GM12891 (cell line): Measurements from ENCODE around the gene TIFAB.

Source experiments
- DNase-seq: peaks from one replicate; pipeline ENCODE4 v3.0.0; 2011; ENCODE audit warnings: low spot score; ENCODE audit not compliant: insufficient read length
- FAIRE-seq: peaks from 2 replicates; lab custom pipeline; 2011; peaks lifted over from hg19 to GRCh38; lab: Jason Lieb, UNC
- PAX5 ChIP-seq: IDR thresholded peaks from 2 replicates; pipeline ENCODE4 v1.6.1; 2011; ENCODE audit warnings: low read length, moderate library complexity, mild to moderate bottlenecking; ENCODE audit not compliant: insufficient read depth, severe bottlenecking
- POLR2A ChIP-seq: IDR thresholded peaks from 2 replicates; pipeline ENCODE4 v1.6.1; 2011; ENCODE audit warnings: low read depth, low read length, control low read depth
- POLR2AphosphoS5 ChIP-seq: IDR thresholded peaks from 2 replicates; pipeline ENCODE4 v1.6.1; 2011; ENCODE audit warnings: low read depth, low read length, control low read depth
- POU2F2 ChIP-seq: IDR thresholded peaks from 2 replicates; pipeline ENCODE4 v1.6.1; 2011; ENCODE audit warnings: low read depth, mild to moderate bottlenecking, control low read depth, low read length, moderate library complexity
- SPI1 ChIP-seq: IDR thresholded peaks from 2 replicates; pipeline ENCODE4 v1.6.1; 2011; ENCODE audit warnings: low read depth, low read length, control low read depth
- TAF1 ChIP-seq: IDR thresholded peaks from 2 replicates; pipeline ENCODE4 v1.6.1; 2011; ENCODE audit warnings: low read depth, low read length, control low read depth

The TIFAB gene

GRCh38 chr5:135471726-135472125, 19.6 kb upstream of the TIFAB start:
- no peak for FAIRE-seq
- no peak for TF ChIP-seq TAF1
- TF ChIP-seq POLR2AphosphoS5: no peak
- no peak for TF ChIP-seq SPI1
- TF ChIP-seq PAX5: no peak
- TF ChIP-seq POLR2A: no peak
- no peak for TF ChIP-seq POU2F2
- DNase-seq: no peak

- DNase-seq (no peak), FAIRE-seq (no peak)
- no peak for TF ChIP-seq POLR2AphosphoS5
- no peak for TF ChIP-seq POLR2A
- no peak for TF ChIP-seq TAF1
- no peak for TF ChIP-seq SPI1
- no peak for TF ChIP-seq PAX5
These were observed 17.8 kb upstream of the TIFAB start for GRCh38 chr5:135469911-135470310.

GRCh38 chr5:135468541-135468940, 16.4 kb upstream of the TIFAB start:
- no peak for DNase-seq

GRCh38 chr5:135467871-135468485, 15.8 kb upstream of the TIFAB start:
- DNase-seq (no peak), FAIRE-seq (no peak)
- TF ChIP-seq POLR2AphosphoS5 (no peak), TAF1 (no peak), SPI1 (no peak), POLR2A (no peak), POU2F2 (no peak), PAX5 (no peak)

More at GRCh38 chr5:135468541-135468940, 16.4 kb upstream of the TIFAB start:
- FAIRE-seq: no peak
- TF ChIP-seq TAF1 (no peak), SPI1 (no peak), POU2F2 (no peak), POLR2AphosphoS5 (no peak), PAX5 (no peak), POLR2A (no peak)

- FAIRE-seq (no peak), DNase-seq (no peak)
- no peak for TF ChIP-seq POLR2A
- TF ChIP-seq POU2F2: no peak
- no peak for TF ChIP-seq POLR2AphosphoS5
- no peak for TF ChIP-seq SPI1
- TF ChIP-seq TAF1: no peak
- no peak for TF ChIP-seq PAX5
These were observed 15.0 kb upstream of the TIFAB start for GRCh38 chr5:135467051-135467625.

GRCh38 chr5:135466178-135467050, 14.3 kb upstream of the TIFAB start:
- peak; percentile 88 for FAIRE-seq
- TF ChIP-seq PAX5 (no peak), POU2F2 (no peak), POLR2AphosphoS5 (no peak), POLR2A (no peak), TAF1 (no peak), SPI1 (no peak)
- peak; percentile 78 for DNase-seq

- DNase-seq (no peak), FAIRE-seq (no peak)
- no peak for TF ChIP-seq POLR2AphosphoS5
- TF ChIP-seq TAF1: no peak
- TF ChIP-seq POU2F2: no peak
- TF ChIP-seq SPI1: no peak
These were observed 13.4 kb upstream of the TIFAB start for GRCh38 chr5:135465391-135466122.

- TF ChIP-seq TAF1: no peak
- TF ChIP-seq SPI1: no peak
- TF ChIP-seq POLR2AphosphoS5: no peak
- no peak for TF ChIP-seq PAX5
- no peak for TF ChIP-seq POU2F2
- no peak for TF ChIP-seq POLR2A
- DNase-seq (peak; percentile 58), FAIRE-seq (peak; percentile 51)
These were observed 10.2 kb upstream of the TIFAB start for GRCh38 chr5:135462304-135462703.
